T-helper 2 cell treated with Interferon-gamma antibody and Interleukin-4, amounts not matched to agents 100 ng/mL and 5 ng/mL, for 36 hours (primary cell): Measurements from ENCODE around the gene ERC2. TPM values are rescaled to one million over a fixed set of nuclear protein-coding genes. Genes with fewer than 3 reads are reported as not detected.

ENCODE experiments used
- intact Hi-C: fragments of 100-400 bp; cut with micrococcal nuclease; formaldehyde crosslinking; loops from one replicate; pipeline ENCODE4 v1.15.1; 2023
- total RNA-seq: library from RNA; stranded (reverse); gene quantifications from 2 replicates; pipeline ENCODE4 v1.2.3, GENCODE V29; 2022

ERC2 gene
- total RNA-seq, 1 donor from 2014 or later: 0.20 TPM

GRCh38 chr3:56005196-56005805, 463.0 kb downstream of the ERC2 start:
- intact Hi-C loops: no loop called here

- intact Hi-C loops: no loop called here
These were observed 465.1 kb downstream of the ERC2 start for GRCh38 chr3:56003129-56003528.

GRCh38 chr3:56001991-56002390, 466.3 kb downstream of the ERC2 start:
- intact Hi-C loops: no loop called here

GRCh38 chr3:56001537-56001936, 466.7 kb downstream of the ERC2 start:
- intact Hi-C loops: no loop called here

GRCh38 chr3:55989366-55989765, 478.9 kb downstream of the ERC2 start:
- intact Hi-C loops: no loop called here

GRCh38 chr3:55988905-55989304, 479.4 kb downstream of the ERC2 start:
- intact Hi-C loops: no loop called here

GRCh38 chr3:55984626-55985025, 483.6 kb downstream of the ERC2 start:
- intact Hi-C loops: no loop called here

- intact Hi-C loops: no loop called here
These were observed 489.3 kb downstream of the ERC2 start for GRCh38 chr3:55978953-55979352.

GRCh38 chr3:55974421-55975165, 493.7 kb downstream of the ERC2 start:
- intact Hi-C loops: no loop called here

GRCh38 chr3:55969634-55970033, 498.6 kb downstream of the ERC2 start:
- intact Hi-C loops: no loop called here

- intact Hi-C loops: no loop called here
These were observed 499.9 kb downstream of the ERC2 start for GRCh38 chr3:55968331-55968730.

GRCh38 chr3:55966566-55966965, 501.7 kb downstream of the ERC2 start:
- intact Hi-C loops: no loop called here

GRCh38 chr3:55965776-55966175, 502.5 kb downstream of the ERC2 start:
- intact Hi-C loops: no loop called here

- intact Hi-C loops: no loop called here
These were observed 503.7 kb downstream of the ERC2 start for GRCh38 chr3:55964491-55964985.

- intact Hi-C loops: no loop called here
These were observed 504.7 kb downstream of the ERC2 start for GRCh38 chr3:55963601-55964000.

GRCh38 chr3:55959471-55960080, 508.7 kb downstream of the ERC2 start:
- intact Hi-C loops: no loop called here

GRCh38 chr3:55958605-55959004, 509.7 kb downstream of the ERC2 start:
- intact Hi-C loops: no loop called here

GRCh38 chr3:55955891-55956477, 512.3 kb downstream of the ERC2 start:
- intact Hi-C loops: no loop called here

- intact Hi-C loops: no loop called here
These were observed 516.9 kb downstream of the ERC2 start for GRCh38 chr3:55951388-55951787.

GRCh38 chr3:55947406-55947805, 520.9 kb downstream of the ERC2 start:
- intact Hi-C loops: no loop called here

- intact Hi-C loops: no loop called here
These were observed 521.6 kb downstream of the ERC2 start for GRCh38 chr3:55946574-55947160.

GRCh38 chr3:55942868-55943267, 525.4 kb downstream of the ERC2 start:
- intact Hi-C loops: no loop called here
